Measurements from ENCODE around the gene LIPF. TPM values are rescaled to one million over a fixed set of nuclear protein-coding genes. Genes with fewer than 3 reads are reported as not detected.
A peak's percentile ranks its signal among the peaks of the same experiment; 100 is the strongest.

Gene LIPF
- total RNA-seq, result not detected in 2 replicates

- no peak within 1 kb of the TSS for H3K4me3 Mint-ChIP-seq
- no peak for DNase-seq
- no peak within 1 kb of the TSS for H3K27ac Mint-ChIP-seq
- H3K27me3 Mint-ChIP-seq, result peaks cover 15% of the 10 kb centered on the region
- H3K36me3 Mint-ChIP-seq (ENCODE audit: low read depth), result no peaks in the 10 kb centered on the region
- intact Hi-C loops (cut with micrococcal nuclease), result no loop called here
- H3K4me1 Mint-ChIP-seq, result no peaks in the 10 kb centered on the region
- no peaks in the 10 kb centered on the region for H3K9me3 Mint-ChIP-seq
These were observed at the start of gene LIPF for GRCh38 chr10:88664142-88664541. TSS of gene LIPF (plus strand) at chr10:88664442. CDS start at chr10:88667298, 2,856 bp downstream.

- no peaks in the 10 kb centered on the region for H3K9me3 Mint-ChIP-seq
- no peaks in the 10 kb centered on the region for H3K4me1 Mint-ChIP-seq
- DNase-seq, result no peak
- no peak overlapping the region for H3K27ac Mint-ChIP-seq
- no peaks in the 10 kb centered on the region for H3K36me3 Mint-ChIP-seq (ENCODE audit: low read depth)
- no peak overlapping the region for H3K4me3 Mint-ChIP-seq
- intact Hi-C loops (cut with micrococcal nuclease), result no loop called here
- peaks cover 7% of the 10 kb centered on the region for H3K27me3 Mint-ChIP-seq
These were observed 47.8 kb upstream of the LIPF start for GRCh38 chr10:88616250-88616977.

GRCh38 chr10:88617772-88618300, 46.4 kb upstream of the LIPF start:
- intact Hi-C loops (cut with micrococcal nuclease), result no loop called here
- no peak overlapping the region for H3K27ac Mint-ChIP-seq

GRCh38 chr10:88618496-88618895, 45.7 kb upstream of the LIPF start:
- DNase-seq, result no peak
- Mint-ChIP-seq H3K4me3 (no peak overlapping the region), H3K36me3 (ENCODE audit: low read depth) (no peaks in the 10 kb centered on the region), H3K27ac (no peak overlapping the region), H3K4me1 (no peaks in the 10 kb centered on the region), H3K9me3 (no peaks in the 10 kb centered on the region), H3K27me3 (peaks cover 7% of the 10 kb centered on the region)
- intact Hi-C loops (cut with micrococcal nuclease), result no loop called here

More at GRCh38 chr10:88617772-88618300, 46.4 kb upstream of the LIPF start:
- Mint-ChIP-seq H3K36me3 (ENCODE audit: low read depth) (no peaks in the 10 kb centered on the region), H3K27me3 (peaks cover 7% of the 10 kb centered on the region), H3K4me1 (no peaks in the 10 kb centered on the region), H3K9me3 (no peaks in the 10 kb centered on the region), H3K4me3 (no peak overlapping the region)
- DNase-seq, result no peak

GRCh38 chr10:88620441-88620840, 43.8 kb upstream of the LIPF start:
- intact Hi-C loops (cut with micrococcal nuclease), result no loop called here
- no peaks in the 10 kb centered on the region for H3K4me1 Mint-ChIP-seq
- DNase-seq, result no peak

GRCh38 chr10:88623835-88624234, 40.4 kb upstream of the LIPF start:
- no peaks in the 10 kb centered on the region for H3K4me1 Mint-ChIP-seq
- no peak overlapping the region for H3K4me3 Mint-ChIP-seq
- no peaks in the 10 kb centered on the region for H3K9me3 Mint-ChIP-seq
- no peaks in the 10 kb centered on the region for H3K36me3 Mint-ChIP-seq (ENCODE audit: low read depth)
- H3K27ac Mint-ChIP-seq, result no peak overlapping the region
- peak; percentile 26 for DNase-seq
- H3K27me3 Mint-ChIP-seq, result peaks cover 21% of the 10 kb centered on the region
- intact Hi-C loops (cut with micrococcal nuclease), result no loop called here

More at GRCh38 chr10:88620441-88620840, 43.8 kb upstream of the LIPF start:
- no peak overlapping the region for H3K27ac Mint-ChIP-seq
- no peak overlapping the region for H3K4me3 Mint-ChIP-seq
- H3K27me3 Mint-ChIP-seq, result peaks cover 13% of the 10 kb centered on the region
- H3K36me3 Mint-ChIP-seq (ENCODE audit: low read depth), result no peaks in the 10 kb centered on the region
- H3K9me3 Mint-ChIP-seq, result no peaks in the 10 kb centered on the region

GRCh38 chr10:88624840-88625239, 39.4 kb upstream of the LIPF start:
- DNase-seq, result no peak
- Mint-ChIP-seq H3K4me1 (no peaks in the 10 kb centered on the region), H3K36me3 (ENCODE audit: low read depth) (no peaks in the 10 kb centered on the region), H3K4me3 (no peak overlapping the region), H3K27me3 (peaks cover 21% of the 10 kb centered on the region), H3K27ac (no peak overlapping the region), H3K9me3 (no peaks in the 10 kb centered on the region)
- intact Hi-C loops (cut with micrococcal nuclease), result no loop called here

- H3K27me3 Mint-ChIP-seq, result peaks cover 24% of the 10 kb centered on the region
- H3K36me3 Mint-ChIP-seq (ENCODE audit: low read depth), result no peaks in the 10 kb centered on the region
- H3K4me3 Mint-ChIP-seq, result no peak overlapping the region
- H3K9me3 Mint-ChIP-seq, result peaks cover 3% of the 10 kb centered on the region
- no peak overlapping the region for H3K27ac Mint-ChIP-seq
- DNase-seq, result no peak
- intact Hi-C loops (cut with micrococcal nuclease), result no loop called here
- H3K4me1 Mint-ChIP-seq, result no peaks in the 10 kb centered on the region
These were observed 24.1 kb upstream of the LIPF start for GRCh38 chr10:88640186-88640585.

GRCh38 chr10:88642209-88642608, 22.0 kb upstream of the LIPF start:
- Mint-ChIP-seq H3K27ac (no peak overlapping the region), H3K9me3 (no peaks in the 10 kb centered on the region), H3K4me1 (no peaks in the 10 kb centered on the region), H3K27me3 (peaks cover 24% of the 10 kb centered on the region), H3K36me3 (ENCODE audit: low read depth) (no peaks in the 10 kb centered on the region), H3K4me3 (no peak overlapping the region)
- no peak for DNase-seq
- intact Hi-C loops (cut with micrococcal nuclease), result no loop called here

GRCh38 chr10:88642963-88643362, 21.3 kb upstream of the LIPF start:
- H3K9me3 Mint-ChIP-seq, result no peaks in the 10 kb centered on the region
- intact Hi-C loops (cut with micrococcal nuclease), result no loop called here
- no peak for DNase-seq
- H3K27me3 Mint-ChIP-seq, result peaks cover 25% of the 10 kb centered on the region
- no peak overlapping the region for H3K27ac Mint-ChIP-seq
- no peak overlapping the region for H3K4me3 Mint-ChIP-seq
- no peaks in the 10 kb centered on the region for H3K4me1 Mint-ChIP-seq
- H3K36me3 Mint-ChIP-seq (ENCODE audit: low read depth), result no peaks in the 10 kb centered on the region

- no peaks in the 10 kb centered on the region for H3K36me3 Mint-ChIP-seq (ENCODE audit: low read depth)
- intact Hi-C loops (cut with micrococcal nuclease), result no loop called here
- H3K27ac Mint-ChIP-seq, result no peak overlapping the region
- no peaks in the 10 kb centered on the region for H3K9me3 Mint-ChIP-seq
- H3K27me3 Mint-ChIP-seq, result peaks cover 28% of the 10 kb centered on the region
- H3K4me1 Mint-ChIP-seq, result no peaks in the 10 kb centered on the region
- H3K4me3 Mint-ChIP-seq, result no peak overlapping the region
- no peak for DNase-seq
These were observed 17.1 kb upstream of the LIPF start for GRCh38 chr10:88647061-88647615.

- no peaks in the 10 kb centered on the region for H3K36me3 Mint-ChIP-seq (ENCODE audit: low read depth)
- no peaks in the 10 kb centered on the region for H3K9me3 Mint-ChIP-seq
- no peak overlapping the region for H3K4me3 Mint-ChIP-seq
- no peak overlapping the region for H3K27ac Mint-ChIP-seq
- intact Hi-C loops (cut with micrococcal nuclease), result no loop called here
- H3K27me3 Mint-ChIP-seq, result peaks cover 21% of the 10 kb centered on the region
- H3K4me1 Mint-ChIP-seq, result no peaks in the 10 kb centered on the region
- DNase-seq, result no peak
These were observed 13.1 kb upstream of the LIPF start for GRCh38 chr10:88651101-88651551.

GRCh38 chr10:88652616-88653015, 11.6 kb upstream of the LIPF start:
- no peak overlapping the region for H3K27ac Mint-ChIP-seq
- H3K4me3 Mint-ChIP-seq, result no peak overlapping the region
- H3K4me1 Mint-ChIP-seq, result no peaks in the 10 kb centered on the region
- intact Hi-C loops (cut with micrococcal nuclease), result no loop called here
- H3K27me3 Mint-ChIP-seq, result peaks cover 18% of the 10 kb centered on the region
- H3K36me3 Mint-ChIP-seq (ENCODE audit: low read depth), result no peaks in the 10 kb centered on the region
- no peak for DNase-seq
- no peaks in the 10 kb centered on the region for H3K9me3 Mint-ChIP-seq

- no peaks in the 10 kb centered on the region for H3K4me1 Mint-ChIP-seq
- H3K36me3 Mint-ChIP-seq (ENCODE audit: low read depth), result no peaks in the 10 kb centered on the region
- intact Hi-C loops (cut with micrococcal nuclease), result no loop called here
- no peaks in the 10 kb centered on the region for H3K9me3 Mint-ChIP-seq
- H3K4me3 Mint-ChIP-seq, result no peak overlapping the region
- H3K27ac Mint-ChIP-seq, result no peak overlapping the region
- DNase-seq, result no peak
- H3K27me3 Mint-ChIP-seq, result peaks cover 12% of the 10 kb centered on the region
These were observed 6.3 kb upstream of the LIPF start for GRCh38 chr10:88657901-88658300.
